ENCODE measurements around the gene NFE2L3. TPM values are rescaled to one million over a fixed set of nuclear protein-coding genes. Genes with fewer than 3 reads are reported as not detected.
"Not testable (repeated sequence)": the region's sequence is repeated elsewhere in the genome, so short reads cannot be mapped to it uniquely, and the experiment has no call there.

The NFE2L3 gene
- total RNA-seq, 2 donors from 2014 or later: 2.8 to 4.5 TPM

- Histone ChIP-seq H3K4me1 (ENCODE audit: control insufficient read depth in 1 of 2, low read depth in 2 of 2) (no peaks in the 10 kb centered on the region), H3K27me3 (replicated peaks; ENCODE audit: insufficient read depth) (no peaks in the 10 kb centered on the region), H3K9me3 (no peaks in the 10 kb centered on the region), H3K27ac (no peak overlapping the region), H3K4me3 (no peak overlapping the region), H3K36me3 (no peaks in the 10 kb centered on the region)
- TF ChIP-seq CTCF (IDR thresholded peaks at IDR 0.05): no peak
- DNase-seq (ENCODE audit: low spot score) (no peak), ATAC-seq (ENCODE audit: insufficient number of reproducible peaks, low FRiP score, low read depth) (no peak)
Observed at GRCh38 chr7:26141077-26141476, 10.9 kb upstream of the NFE2L3 start.

- no peaks in the 10 kb centered on the region for H3K9me3 ChIP-seq
- no peaks in the 10 kb centered on the region for H3K27me3 ChIP-seq (replicated peaks; ENCODE audit: insufficient read depth)
- no peak for TF ChIP-seq CTCF (IDR thresholded peaks at IDR 0.05)
- H3K4me3 ChIP-seq: no peak overlapping the region
- ATAC-seq (ENCODE audit: insufficient number of reproducible peaks, low FRiP score, low read depth) (no peak), DNase-seq (ENCODE audit: low spot score) (no peak)
- no peak overlapping the region for H3K27ac ChIP-seq
- no peaks in the 10 kb centered on the region for H3K36me3 ChIP-seq
- no peaks in the 10 kb centered on the region for H3K4me1 ChIP-seq (ENCODE audit: control insufficient read depth in 1 of 2, low read depth in 2 of 2)
Observed at GRCh38 chr7:26143298-26144048, 8.5 kb upstream of the NFE2L3 start.

GRCh38 chr7:26144184-26145080 lies 7.6 kb upstream of the NFE2L3 start:
- H3K27ac ChIP-seq: no peak overlapping the region
- no peaks in the 10 kb centered on the region for H3K36me3 ChIP-seq
- no peaks in the 10 kb centered on the region for H3K9me3 ChIP-seq
- ATAC-seq (ENCODE audit: insufficient number of reproducible peaks, low FRiP score, low read depth): no peak
- TF ChIP-seq CTCF (IDR thresholded peaks at IDR 0.05): no peak
- no peak for DNase-seq (ENCODE audit: low spot score)
- no peak overlapping the region for H3K4me3 ChIP-seq
- H3K27me3 ChIP-seq (replicated peaks; ENCODE audit: insufficient read depth): no peaks in the 10 kb centered on the region
- H3K4me1 ChIP-seq (ENCODE audit: control insufficient read depth in 1 of 2, low read depth in 2 of 2): no peaks in the 10 kb centered on the region

- no peak for TF ChIP-seq CTCF (IDR thresholded peaks at IDR 0.05)
- H3K4me1 ChIP-seq (ENCODE audit: control insufficient read depth in 1 of 2, low read depth in 2 of 2): no peaks in the 10 kb centered on the region
- DNase-seq (ENCODE audit: low spot score): no peak
- no peak overlapping the region for H3K27ac ChIP-seq
- H3K27me3 ChIP-seq (replicated peaks; ENCODE audit: insufficient read depth): no peaks in the 10 kb centered on the region
- H3K4me3 ChIP-seq: no peak overlapping the region
- no peaks in the 10 kb centered on the region for H3K9me3 ChIP-seq
- no peak for ATAC-seq (ENCODE audit: insufficient number of reproducible peaks, low FRiP score, low read depth)
- H3K36me3 ChIP-seq: no peaks in the 10 kb centered on the region
Observed at GRCh38 chr7:26145238-26145637, 6.8 kb upstream of the NFE2L3 start.

- H3K9me3 ChIP-seq: no peaks in the 10 kb centered on the region
- no peak for DNase-seq (ENCODE audit: low spot score)
- H3K27me3 ChIP-seq (replicated peaks; ENCODE audit: insufficient read depth): no peaks in the 10 kb centered on the region
- TF ChIP-seq CTCF (IDR thresholded peaks at IDR 0.05): no peak
- no peak for ATAC-seq (ENCODE audit: insufficient number of reproducible peaks, low FRiP score, low read depth)
- H3K36me3 ChIP-seq: no peaks in the 10 kb centered on the region
- H3K4me3 ChIP-seq: no peak overlapping the region
- H3K4me1 ChIP-seq (ENCODE audit: control insufficient read depth in 1 of 2, low read depth in 2 of 2): peaks cover 0 to 4% of the 10 kb centered on the region in 2 donors
- H3K27ac ChIP-seq: no peak overlapping the region
Observed at GRCh38 chr7:26147030-26147429, 5.0 kb upstream of the NFE2L3 start.

GRCh38 chr7:26147646-26148306 lies 4.2 kb upstream of the NFE2L3 start:
- H3K9me3 ChIP-seq; H3K4me3 ChIP-seq; H3K27ac ChIP-seq; ATAC-seq (ENCODE audit: insufficient number of reproducible peaks, low FRiP score, low read depth); H3K27me3 ChIP-seq (replicated peaks; ENCODE audit: insufficient read depth); H3K36me3 ChIP-seq; DNase-seq (ENCODE audit: low spot score): not testable (repeated sequence)
- H3K4me1 ChIP-seq (ENCODE audit: control insufficient read depth in 1 of 2, low read depth in 2 of 2): peaks cover 4 to 11% of the 10 kb centered on the region in 2 donors

- DNase-seq (ENCODE audit: low spot score); H3K4me3 ChIP-seq; ATAC-seq (ENCODE audit: insufficient number of reproducible peaks, low FRiP score, low read depth); H3K27ac ChIP-seq; H3K27me3 ChIP-seq (replicated peaks; ENCODE audit: insufficient read depth); H3K9me3 ChIP-seq; H3K36me3 ChIP-seq: not testable (repeated sequence)
- H3K4me1 ChIP-seq (ENCODE audit: control insufficient read depth in 1 of 2, low read depth in 2 of 2): peaks cover 4 to 11% of the 10 kb centered on the region in 2 donors
Observed at GRCh38 chr7:26148307-26148700, 3.7 kb upstream of the NFE2L3 start.

Data from thoracic aorta (tissue), 2 donors.